Transverse colon (tissue), 4 donors: Measurements from ENCODE around the gene GRIA4.

Experiments
- CTCF ChIP-seq, 5 experiments: fragments of 200-600 bp in 3 of 5; fragments of 450-650 bp in 2 of 5; sonication (generic) in 3 of 5; IDR thresholded peaks; 1 replicate in 2 of 5; 2 replicates in 3 of 5; pipeline ENCODE4 v1.5.1; 2016 to 2017; ENCODE audit warnings: antibody characterized with exemption in 5 of 5, inconsistent platforms in 3 of 5, mild to moderate bottlenecking in 2 of 5, moderate library complexity in 1 of 5
- EP300 ChIP-seq: sonication (generic); formaldehyde crosslinking; IDR thresholded peaks from one replicate; pipeline ENCODE4 v1.6.1; 2017; ENCODE audit warnings: antibody characterized with exemption, low read depth
- POLR2A ChIP-seq: fragments of 450-650 bp; IDR thresholded peaks from one replicate; pipeline ENCODE4 v1.6.1; 2016; ENCODE audit warnings: antibody characterized with exemption, mild to moderate bottlenecking, moderate library complexity
- POLR2AphosphoS5 ChIP-seq, 3 donors: sonication (generic); formaldehyde crosslinking; IDR thresholded peaks; one replicate each; pipeline ENCODE4 v1.6.1; 2016; ENCODE audit warnings: antibody characterized with exemption in 3 of 3

GRCh38 chr11:105891685-105892084 lies 281.8 kb downstream of the GRIA4 start:
- TF ChIP-seq CTCF (IDR thresholded peaks at IDR 0.05), result no peak
- TF ChIP-seq POLR2AphosphoS5 (IDR thresholded peaks at IDR 0.05), result no peak
- TF ChIP-seq POLR2A, result no peak
- no peak for TF ChIP-seq EP300
